K562 (cell line): ENCODE measurements around the gene YTHDC1. TPM values are rescaled to one million over a fixed set of nuclear protein-coding genes. Genes with fewer than 3 reads are reported as not detected.

Experiments
- FOXA3 ChIP-seq, 2 experiments: fragments of 450-650 bp in 1 of 2; sonication (generic) in 1 of 2; formaldehyde crosslinking; IDR thresholded peaks in 1 of 2; conservative IDR thresholded peaks in 1 of 2; 2 replicates each; pipeline versions ENCODE4 v1.4.0 to v1.8.0; 2020 to 2022; ENCODE audit warnings: mild to moderate bottlenecking in 2 of 2, missing genetic modification reagents in 1 of 2
- POLR2G ChIP-seq: fragments of 200-400 bp; formaldehyde crosslinking; IDR thresholded peaks from 2 replicates; pipeline ENCODE4 v1.6.1; 2017; ENCODE audit warnings: low read depth, mild to moderate bottlenecking, antibody characterized with exemption, low read length, moderate library complexity
- PTTG1 ChIP-seq: fragments of 450-650 bp; IDR thresholded peaks from 2 replicates; pipeline ENCODE4 v1.6.1; 2016; ENCODE audit warnings: low read depth, mild to moderate bottlenecking, missing genetic modification characterization, missing compliant biosample characterization
- RAD21 ChIP-seq, 2 experiments: fragments of 250-450 bp in 1 of 2; fragments of 450-650 bp in 1 of 2; sonication (Bioruptor Pico) in 1 of 2; formaldehyde crosslinking in 1 of 2; IDR thresholded peaks in 1 of 2; conservative IDR thresholded peaks in 1 of 2; 2 replicates each; pipeline versions ENCODE4 v1.4.0 to v1.8.0; 2020 to 2022; ENCODE audit warnings: mild to moderate bottlenecking in 2 of 2, moderate library complexity in 1 of 2
- RBM15 ChIP-seq: fragments of 200-400 bp; formaldehyde crosslinking; IDR thresholded peaks from 2 replicates; pipeline ENCODE4 v1.6.1; 2018; ENCODE audit warnings: mild to moderate bottlenecking, low read length, moderate library complexity; ENCODE audit not compliant: insufficient read depth
- SLC30A9 ChIP-seq: fragments of 250-450 bp; sonication (Bioruptor Pico); IDR thresholded peaks from 2 replicates; pipeline ENCODE4 v1.8.0; 2022; ENCODE audit warnings: mild to moderate bottlenecking, moderate library complexity
- U2AF1 ChIP-seq: fragments of 200-400 bp; formaldehyde crosslinking; optimal IDR thresholded peaks from 2 replicates; pipeline ENCODE3; 2017; ENCODE audit warnings: mild to moderate bottlenecking, low read depth, low read length, moderate library complexity
- ZC3H4 ChIP-seq: sonication (generic); formaldehyde crosslinking; IDR thresholded peaks from 2 replicates; pipeline ENCODE4 v1.9.0; 2021; ENCODE audit warnings: missing genetic modification reagents, borderline replicate concordance
- polyA plus RNA-seq, 8 experiments: library from polyadenylated mRNA; depleted of rRNA in 4 of 8; stranded (reverse) in 5 of 8; unstranded in 3 of 8; fragments of >200 nt; fragmentation: Nextera tagmentation in 2 of 8; fragmentation: Illumina TruSeq in 1 of 8; extraction: Ambion mirVana in 2 of 8; extraction: Trizol in 1 of 8; gene quantifications; 2 replicates each; pipeline versions ENCODE4 v1.2.1 to v1.2.3, GENCODE V29; 2011 to 2014; ENCODE audit warnings: inconsistent platforms in 1 of 8, missing spikeins in 1 of 8
- total RNA-seq, 7 experiments: library from RNA; depleted of rRNA in 6 of 7; stranded (reverse); fragments of >200 nt in 6 of 7; fragmentation: Illumina TruSeq in 2 of 7; extraction: Trizol in 2 of 7; gene quantifications; 2 replicates each; pipeline versions ENCODE4 v1.2.1 to v1.2.3, GENCODE V29; 2011 to 2021; ENCODE audit warnings: low replicate concordance in 1 of 7
- TF ChIP-seq, protein P1 (sequence below), 2 experiments: fragments of 450-650 bp in 1 of 2; sonication (generic) in 1 of 2; formaldehyde crosslinking in 1 of 2; IDR thresholded peaks; 2 replicates each; pipeline versions ENCODE4 v1.7.1 to v1.9.0; 2016 to 2022; ENCODE audit warnings: inconsistent platforms in 1 of 2, mild to moderate bottlenecking in 1 of 2, missing genetic modification reagents in 1 of 2
- TF ChIP-seq, protein P2 (sequence below): fragments of 450-650 bp; IDR thresholded peaks from 2 replicates; pipeline ENCODE4 v1.6.1; 2014; ENCODE audit warnings: low read depth, mild to moderate bottlenecking, moderate library complexity, borderline replicate concordance
- TF ChIP-seq, protein P3 (sequence below), 2 experiments: fragments of 250-450 bp in 1 of 2; fragments of 450-650 bp in 1 of 2; sonication (Bioruptor Pico) in 1 of 2; IDR thresholded peaks; 2 replicates each; pipeline versions ENCODE4 v1.6.1 to v1.8.0; 2016 to 2021; ENCODE audit warnings: mild to moderate bottlenecking in 2 of 2, moderate library complexity in 2 of 2, missing compliant biosample characterization in 1 of 2, missing genetic modification characterization in 1 of 2
- TF ChIP-seq, protein P4 (sequence below): IDR thresholded peaks from 3 replicates; pipeline ENCODE4 v1.6.1; 2011; ENCODE audit warnings: borderline replicate concordance, mild to moderate bottlenecking; ENCODE audit not compliant: insufficient read length, insufficient read depth

The YTHDC1 gene
- total and polyA plus RNA-seq, 9 of the 15 experiments (the other 6 are each of a cell fraction or from before 2014, with no cell fraction given), result 9.8 to 65.4 (median 51.7) TPM

DNA sequence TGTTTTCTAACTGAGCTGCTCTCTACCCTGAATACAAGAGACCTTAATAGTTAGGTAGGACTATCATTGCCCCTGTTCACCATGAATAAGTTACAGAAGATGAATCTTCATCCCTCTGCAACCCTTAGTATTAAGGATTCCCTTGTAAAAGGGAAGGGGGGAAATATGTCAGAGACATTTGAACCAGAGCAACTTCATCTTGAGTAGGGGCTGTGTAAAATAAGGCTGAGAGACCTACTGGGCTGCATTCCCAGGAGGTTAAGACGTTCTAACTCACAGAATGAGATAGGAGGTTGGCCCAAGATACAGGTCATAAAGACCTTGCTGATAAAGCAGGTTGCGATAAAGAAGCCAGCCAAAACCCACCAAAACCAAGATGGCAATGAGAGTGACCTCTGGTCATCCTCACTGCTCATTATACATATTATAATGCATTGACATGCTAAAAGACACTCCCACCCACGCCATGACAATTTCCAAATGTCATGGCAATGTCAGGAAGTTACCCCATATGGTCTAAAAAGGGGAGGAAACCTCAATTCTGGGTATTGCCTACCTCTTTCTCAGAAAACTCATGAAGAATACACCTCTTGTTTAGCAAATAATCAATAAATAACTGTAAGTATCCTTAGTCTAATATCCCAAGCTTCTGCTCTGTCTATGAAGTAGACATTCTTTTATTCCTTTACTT lies 84.9 kb downstream of the YTHDC1 start (continued):
- TF ChIP-seq, protein P1, sequence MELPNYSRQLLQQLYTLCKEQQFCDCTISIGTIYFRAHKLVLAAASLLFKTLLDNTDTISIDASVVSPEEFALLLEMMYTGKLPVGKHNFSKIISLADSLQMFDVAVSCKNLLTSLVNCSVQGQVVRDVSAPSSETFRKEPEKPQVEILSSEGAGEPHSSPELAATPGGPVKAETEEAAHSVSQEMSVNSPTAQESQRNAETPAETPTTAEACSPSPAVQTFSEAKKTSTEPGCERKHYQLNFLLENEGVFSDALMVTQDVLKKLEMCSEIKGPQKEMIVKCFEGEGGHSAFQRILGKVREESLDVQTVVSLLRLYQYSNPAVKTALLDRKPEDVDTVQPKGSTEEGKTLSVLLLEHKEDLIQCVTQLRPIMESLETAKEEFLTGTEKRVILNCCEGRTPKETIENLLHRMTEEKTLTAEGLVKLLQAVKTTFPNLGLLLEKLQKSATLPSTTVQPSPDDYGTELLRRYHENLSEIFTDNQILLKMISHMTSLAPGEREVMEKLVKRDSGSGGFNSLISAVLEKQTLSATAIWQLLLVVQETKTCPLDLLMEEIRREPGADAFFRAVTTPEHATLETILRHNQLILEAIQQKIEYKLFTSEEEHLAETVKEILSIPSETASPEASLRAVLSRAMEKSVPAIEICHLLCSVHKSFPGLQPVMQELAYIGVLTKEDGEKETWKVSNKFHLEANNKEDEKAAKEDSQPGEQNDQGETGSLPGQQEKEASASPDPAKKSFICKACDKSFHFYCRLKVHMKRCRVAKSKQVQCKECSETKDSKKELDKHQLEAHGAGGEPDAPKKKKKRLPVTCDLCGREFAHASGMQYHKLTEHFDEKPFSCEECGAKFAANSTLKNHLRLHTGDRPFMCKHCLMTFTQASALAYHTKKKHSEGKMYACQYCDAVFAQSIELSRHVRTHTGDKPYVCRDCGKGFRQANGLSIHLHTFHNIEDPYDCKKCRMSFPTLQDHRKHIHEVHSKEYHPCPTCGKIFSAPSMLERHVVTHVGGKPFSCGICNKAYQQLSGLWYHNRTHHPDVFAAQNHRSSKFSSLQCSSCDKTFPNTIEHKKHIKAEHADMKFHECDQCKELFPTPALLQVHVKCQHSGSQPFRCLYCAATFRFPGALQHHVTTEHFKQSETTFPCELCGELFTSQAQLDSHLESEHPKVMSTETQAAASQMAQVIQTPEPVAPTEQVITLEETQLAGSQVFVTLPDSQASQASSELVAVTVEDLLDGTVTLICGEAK (IDR thresholded peaks at IDR 0.05), result no peak
- TF ChIP-seq, protein P1 (CRISPR knock-in tag; IDR thresholded peaks at IDR 0.05), result no peak
- no peak for TF ChIP-seq POLR2G
- TF ChIP-seq RAD21 (CRISPR knock-in tag; conservative IDR thresholded peaks at IDR 0.05 in 1 of 2, IDR thresholded peaks at IDR 0.05 in 1 of 2), result no peak
- TF ChIP-seq U2AF1, result no peak
- TF ChIP-seq, protein P2, sequence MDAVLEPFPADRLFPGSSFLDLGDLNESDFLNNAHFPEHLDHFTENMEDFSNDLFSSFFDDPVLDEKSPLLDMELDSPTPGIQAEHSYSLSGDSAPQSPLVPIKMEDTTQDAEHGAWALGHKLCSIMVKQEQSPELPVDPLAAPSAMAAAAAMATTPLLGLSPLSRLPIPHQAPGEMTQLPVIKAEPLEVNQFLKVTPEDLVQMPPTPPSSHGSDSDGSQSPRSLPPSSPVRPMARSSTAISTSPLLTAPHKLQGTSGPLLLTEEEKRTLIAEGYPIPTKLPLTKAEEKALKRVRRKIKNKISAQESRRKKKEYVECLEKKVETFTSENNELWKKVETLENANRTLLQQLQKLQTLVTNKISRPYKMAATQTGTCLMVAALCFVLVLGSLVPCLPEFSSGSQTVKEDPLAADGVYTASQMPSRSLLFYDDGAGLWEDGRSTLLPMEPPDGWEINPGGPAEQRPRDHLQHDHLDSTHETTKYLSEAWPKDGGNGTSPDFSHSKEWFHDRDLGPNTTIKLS, result no peak
- no peak for TF ChIP-seq SLC30A9 (CRISPR knock-in tag)
- TF ChIP-seq, protein P3, sequence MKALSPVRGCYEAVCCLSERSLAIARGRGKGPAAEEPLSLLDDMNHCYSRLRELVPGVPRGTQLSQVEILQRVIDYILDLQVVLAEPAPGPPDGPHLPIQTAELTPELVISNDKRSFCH (CRISPR knock-in tag; IDR thresholded peaks at IDR 0.05), result no peak
- TF ChIP-seq, protein P3 (tag; IDR thresholded peaks at IDR 0.05), result peak; percentile 79
- TF ChIP-seq RBM15, result no peak
- TF ChIP-seq FOXA3 (CRISPR knock-in tag; conservative IDR thresholded peaks at IDR 0.05 in 1 of 2, IDR thresholded peaks at IDR 0.05 in 1 of 2), result no peak
- TF ChIP-seq ZC3H4 (CRISPR knock-in tag), result no peak
- TF ChIP-seq, protein P4, sequence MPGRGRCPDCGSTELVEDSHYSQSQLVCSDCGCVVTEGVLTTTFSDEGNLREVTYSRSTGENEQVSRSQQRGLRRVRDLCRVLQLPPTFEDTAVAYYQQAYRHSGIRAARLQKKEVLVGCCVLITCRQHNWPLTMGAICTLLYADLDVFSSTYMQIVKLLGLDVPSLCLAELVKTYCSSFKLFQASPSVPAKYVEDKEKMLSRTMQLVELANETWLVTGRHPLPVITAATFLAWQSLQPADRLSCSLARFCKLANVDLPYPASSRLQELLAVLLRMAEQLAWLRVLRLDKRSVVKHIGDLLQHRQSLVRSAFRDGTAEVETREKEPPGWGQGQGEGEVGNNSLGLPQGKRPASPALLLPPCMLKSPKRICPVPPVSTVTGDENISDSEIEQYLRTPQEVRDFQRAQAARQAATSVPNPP, result no peak
- TF ChIP-seq PTTG1 (tag), result peak; percentile 63; the same call in 1 of the 2 replicates
